Lower leg skin (tissue), 4 donors: ENCODE measurements around the gene ACAT2. TPM values are rescaled to one million over a fixed set of nuclear protein-coding genes. Genes with fewer than 3 reads are reported as not detected.
"Not testable (repeated sequence)": the region's sequence is repeated elsewhere in the genome, so short reads cannot be mapped to it uniquely, and the experiment has no call there.

ENCODE experiments used
- DNase-seq, 2 donors: peaks; one replicate each; pipeline ENCODE4 v3.0.0-alpha.2; 2019; ENCODE audit warnings: low spot score in 2 of 2
- H3K4me3 ChIP-seq: fragments of 200-600 bp; sonication (generic); 2 replicates; pipeline ENCODE4 v1.5.1; 2017; ENCODE audit warnings: mild to moderate bottlenecking, low read depth; ENCODE audit not compliant: poor library complexity, severe bottlenecking
- POLR2A ChIP-seq, 2 donors: fragments of 450-650 bp; IDR thresholded peaks; one replicate each; pipeline ENCODE4 v1.6.1; 2016 to 2017; ENCODE audit warnings: antibody characterized with exemption in 2 of 2, mild to moderate bottlenecking in 1 of 2, moderate library complexity in 1 of 2
- WGBS, 2 donors: methylation state at CpG; one replicate each; pipeline ENCODE4 v1.1.5; 2018; 5-methylcytosine and 5-hydroxymethylcytosine counted together
- intact Hi-C: fragments of 100-400 bp; cut with DNase I; formaldehyde crosslinking; loops from one replicate; pipeline ENCODE4 v1.15.0; 2023; ENCODE audit warnings: low total_unique reads
- total RNA-seq, 4 donors: library from RNA; depleted of rRNA; stranded (reverse); fragments of >200 nt; gene quantifications; one replicate each; pipeline ENCODE4 v1.1.0, GENCODE V29; 2016
- TF ChIP-seq, protein P1 (sequence below), 3 donors: fragments of 450-650 bp; IDR thresholded peaks; one replicate each; pipeline ENCODE4 v1.5.1; 2016; ENCODE audit warnings: antibody characterized with exemption in 3 of 3, mild to moderate bottlenecking in 3 of 3, moderate library complexity in 2 of 3

Gene ACAT2
- total RNA-seq: 10 to 100 TPM in 3 of 4 donors, 1 to 10 TPM in 1; 5.4 to 31.5 (median 13.8) TPM

DNA sequence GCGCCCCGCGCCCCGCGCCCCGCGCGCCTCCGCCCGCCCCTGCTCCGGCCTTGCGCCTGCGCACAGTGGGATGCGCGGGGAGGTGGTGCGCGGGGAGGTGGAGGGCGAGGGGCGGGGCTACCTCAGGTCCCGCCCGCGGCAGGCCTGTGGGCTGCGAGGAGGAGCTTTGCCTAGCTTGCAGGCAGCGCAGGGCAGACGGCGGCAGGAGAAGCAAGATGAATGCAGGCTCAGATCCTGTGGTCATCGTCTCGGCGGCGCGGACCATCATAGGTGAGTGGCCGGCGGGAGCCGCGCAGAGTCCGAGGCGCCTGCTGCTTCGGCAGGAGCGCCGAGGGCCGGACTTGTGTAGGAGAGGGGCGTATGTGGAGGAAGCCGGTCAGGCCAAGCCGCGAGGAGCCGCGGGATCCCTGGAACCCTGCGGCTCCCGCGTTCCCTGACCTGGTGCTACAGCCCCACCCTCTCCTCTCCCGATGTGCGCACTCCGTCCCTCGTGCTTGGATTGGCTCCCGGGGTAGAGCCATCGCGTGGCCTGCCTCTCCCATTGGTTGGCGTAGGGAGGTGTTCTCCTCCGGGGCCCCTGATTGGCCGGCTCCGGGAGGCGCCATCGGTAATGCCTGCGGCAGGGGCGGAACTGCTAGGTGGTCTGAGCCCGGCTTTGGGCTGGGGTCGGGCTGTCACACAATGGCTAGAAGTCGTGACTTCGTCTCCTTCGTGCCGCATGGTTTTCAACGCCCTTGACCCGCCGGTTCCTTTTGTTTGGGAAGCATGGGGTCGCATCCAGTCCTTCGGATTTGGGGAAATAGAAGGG, at the start of gene ACAT2:
Gene ACAT2 (plus strand): TSS at position 173 of the 808 bp plus-strand sequence. CDS start 43 bp downstream, at position 216.
- WGBS, 2 donors: 1 to 4% methylated on average over 47 to 53 of the region's 76 CpGs
- no peak for TF ChIP-seq POLR2A (IDR thresholded peaks at IDR 0.05)
- TF ChIP-seq, protein P1, sequence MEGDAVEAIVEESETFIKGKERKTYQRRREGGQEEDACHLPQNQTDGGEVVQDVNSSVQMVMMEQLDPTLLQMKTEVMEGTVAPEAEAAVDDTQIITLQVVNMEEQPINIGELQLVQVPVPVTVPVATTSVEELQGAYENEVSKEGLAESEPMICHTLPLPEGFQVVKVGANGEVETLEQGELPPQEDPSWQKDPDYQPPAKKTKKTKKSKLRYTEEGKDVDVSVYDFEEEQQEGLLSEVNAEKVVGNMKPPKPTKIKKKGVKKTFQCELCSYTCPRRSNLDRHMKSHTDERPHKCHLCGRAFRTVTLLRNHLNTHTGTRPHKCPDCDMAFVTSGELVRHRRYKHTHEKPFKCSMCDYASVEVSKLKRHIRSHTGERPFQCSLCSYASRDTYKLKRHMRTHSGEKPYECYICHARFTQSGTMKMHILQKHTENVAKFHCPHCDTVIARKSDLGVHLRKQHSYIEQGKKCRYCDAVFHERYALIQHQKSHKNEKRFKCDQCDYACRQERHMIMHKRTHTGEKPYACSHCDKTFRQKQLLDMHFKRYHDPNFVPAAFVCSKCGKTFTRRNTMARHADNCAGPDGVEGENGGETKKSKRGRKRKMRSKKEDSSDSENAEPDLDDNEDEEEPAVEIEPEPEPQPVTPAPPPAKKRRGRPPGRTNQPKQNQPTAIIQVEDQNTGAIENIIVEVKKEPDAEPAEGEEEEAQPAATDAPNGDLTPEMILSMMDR (IDR thresholded peaks at IDR 0.05): no peak
- H3K4me3 ChIP-seq: peak within 1 kb of the TSS; percentile 67
- DNase-seq: peak; percentile 94 to 98
- intact Hi-C loops: loop anchor here (10.0 kb wide), 1 partner anchor 67 kb away; the partner anchor contains the start of gene SOD2

DNA sequence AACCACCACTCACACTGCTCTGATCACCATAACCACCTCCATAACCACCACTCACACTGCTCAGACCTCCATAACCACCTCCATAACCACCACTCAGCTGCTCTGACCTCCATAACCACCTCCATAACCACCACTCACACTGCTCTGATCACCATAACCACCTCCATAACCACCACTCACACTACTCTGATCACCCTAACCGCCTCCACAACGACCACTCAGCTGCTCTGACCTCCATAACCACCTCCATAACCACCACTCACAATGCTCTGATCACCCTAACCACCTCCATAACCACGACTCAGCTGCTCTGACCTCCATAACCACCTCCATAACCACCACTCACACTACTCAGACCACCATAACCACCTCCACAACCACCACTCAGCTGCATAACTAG, 49.5 kb upstream of the ACAT2 start:
- WGBS, 2 donors: 88 to 93% methylated on average over 3 of the region's 3 CpGs
- intact Hi-C loops, H3K4me3 ChIP-seq: not testable (repeated sequence)

DNA sequence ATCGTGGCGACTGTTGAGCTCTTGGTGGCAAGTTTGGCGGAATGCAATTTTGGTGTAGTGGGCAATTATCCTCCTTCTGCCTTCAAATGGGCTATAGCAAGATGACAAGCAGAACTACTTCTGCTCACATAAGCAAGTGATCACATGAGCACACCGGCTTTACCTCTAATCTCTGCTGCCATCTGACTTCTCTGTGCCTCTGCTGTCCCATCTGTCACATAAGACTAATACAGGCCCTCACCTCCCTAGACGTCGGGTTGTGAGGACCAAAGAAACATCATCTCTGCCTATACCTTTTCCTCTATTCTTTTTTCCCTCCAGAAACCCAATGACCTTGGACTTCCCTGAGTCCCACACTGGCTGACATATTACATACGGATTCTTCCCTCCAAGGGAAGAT, 47.9 kb upstream of the ACAT2 start:
- 93 to 96% methylated on average over 7 of the region's 7 CpGs for WGBS, 2 donors
- intact Hi-C loops: no loop called here
- DNase-seq: peak in 1 of 2 donors; percentile 65
- H3K4me3 ChIP-seq: no peak overlapping the region
- TF ChIP-seq POLR2A (IDR thresholded peaks at IDR 0.05): no peak
- TF ChIP-seq, protein P1 (IDR thresholded peaks at IDR 0.05): no peak

More for the DNA sequence above, 49.5 kb upstream of the ACAT2 start:
- not testable (repeated sequence) for DNase-seq

DNA sequence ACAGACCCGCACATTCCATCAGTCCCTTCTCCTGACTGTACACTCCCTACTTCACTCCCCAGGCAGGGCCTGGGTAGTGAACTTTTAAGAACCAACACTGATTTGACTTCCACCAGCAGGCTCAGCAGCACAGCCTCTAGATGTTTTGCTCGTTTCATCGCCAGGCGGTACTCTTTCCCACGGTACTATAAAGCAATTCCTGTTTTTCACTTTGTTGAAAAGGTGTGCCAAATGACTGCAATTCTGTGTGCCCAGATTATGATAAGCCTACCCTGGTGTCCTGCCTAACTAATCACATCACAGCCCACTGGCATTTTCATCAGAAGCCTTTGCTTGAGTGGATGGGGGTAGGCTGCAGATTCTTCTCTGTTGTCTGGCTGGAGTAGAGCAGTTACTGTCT, 47.4 kb upstream of the ACAT2 start:
- peak in 1 of 2 donors; percentile 50 for DNase-seq
- intact Hi-C loops: no loop called here
- TF ChIP-seq POLR2A (IDR thresholded peaks at IDR 0.05): no peak
- TF ChIP-seq, protein P1 (IDR thresholded peaks at IDR 0.05): no peak
- 65 to 72% methylated on average over 5 of the region's 5 CpGs for WGBS, 2 donors
- no peak overlapping the region for H3K4me3 ChIP-seq

DNA sequence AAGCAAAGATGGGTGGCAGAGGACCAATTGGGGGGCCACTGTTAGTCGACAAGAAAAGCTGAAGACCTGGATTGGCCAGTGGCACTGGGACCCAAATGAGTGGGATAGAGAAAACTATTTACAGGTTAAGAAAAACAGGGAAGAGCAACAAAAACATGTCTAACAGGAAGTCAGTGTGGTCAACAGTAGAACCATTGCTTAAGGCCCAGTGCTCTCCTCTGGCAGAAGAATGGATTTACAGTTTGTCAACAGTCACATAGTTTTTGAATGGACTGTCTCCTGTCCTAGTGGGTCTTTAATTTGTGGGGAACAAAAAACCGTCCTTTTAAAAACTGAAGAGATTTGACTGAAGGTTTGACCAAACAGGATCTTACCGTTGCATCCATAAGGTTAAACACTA, 46.7 kb upstream of the ACAT2 start:
- no peak overlapping the region for H3K4me3 ChIP-seq
- TF ChIP-seq POLR2A (IDR thresholded peaks at IDR 0.05): no peak
- TF ChIP-seq, protein P1 (IDR thresholded peaks at IDR 0.05): no peak
- intact Hi-C loops: no loop called here
- 79 to 90% methylated on average over 3 of the region's 3 CpGs for WGBS, 2 donors
- no peak for DNase-seq

DNA sequence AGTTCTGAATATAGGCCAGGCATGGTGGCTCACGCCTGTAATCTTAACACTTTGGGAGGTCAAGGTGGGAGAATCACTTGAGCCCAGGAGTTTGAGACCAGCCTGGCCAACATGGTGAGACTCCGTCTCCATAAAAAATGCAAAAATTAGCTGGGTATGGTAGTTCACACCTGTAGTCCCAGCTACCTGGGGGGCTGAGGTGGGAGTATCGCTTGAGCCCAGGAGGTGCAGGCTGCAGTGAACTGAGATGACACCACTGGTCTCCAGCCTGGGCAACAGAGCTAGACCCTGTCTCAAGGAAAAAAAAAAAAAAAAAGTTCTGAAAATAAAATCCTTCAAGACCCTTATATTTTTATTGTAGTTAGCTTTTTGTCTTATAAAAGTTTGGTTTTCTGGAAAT, 46.2 kb upstream of the ACAT2 start:
- DNase-seq: no peak
- H3K4me3 ChIP-seq: no peak overlapping the region
- no peak for TF ChIP-seq POLR2A (IDR thresholded peaks at IDR 0.05)
- TF ChIP-seq, protein P1 (IDR thresholded peaks at IDR 0.05): no peak
- 95 to 100% methylated on average over 3 of the region's 3 CpGs for whole genome bisulfite sequencing, 2 donors
- intact Hi-C loops: no loop called here
